GM10248 (cell line): Measurements from ENCODE around the gene AUP1.
"Not testable (repeated sequence)": the region's sequence is repeated elsewhere in the genome, so short reads cannot be mapped to it uniquely, and the experiment has no call there.

Experiments
- CTCF ChIA-PET: fragments of 300-600 bp; sonication (Branson Sonifier 250); formaldehyde crosslinking; extraction: SDS; loops from one replicate; lab custom pipeline; 2021; ENCODE audit warnings: antibody characterized with exemption; lab: Yijun Ruan, JAX
- POLR2A ChIA-PET: fragments of 350-650 bp; sonication (Branson Sonifier 250); formaldehyde crosslinking; extraction: SDS; loops from one replicate; lab custom pipeline; 2020; ENCODE audit warnings: antibody characterized with exemption; lab: Yijun Ruan, JAX
- DNase-seq: peaks from one replicate; pipeline ENCODE4 v3.0.0; 2012; ENCODE audit errors: extremely low spot score
- CTCF ChIP-seq: IDR thresholded peaks from 2 replicates; pipeline ENCODE4 v1.5.1; 2012; ENCODE audit warnings: mild to moderate bottlenecking, low read depth; ENCODE audit errors: extremely low read depth, missing control alignments, control extremely low read depth

The AUP1 gene

GRCh38 chr2:74491648-74492544, 37.6 kb downstream of the AUP1 start:
- DNase-seq: no peak
- no peak for TF ChIP-seq CTCF
- POLR2A ChIA-PET: no interaction called here
- CTCF ChIA-PET: interaction anchor here (1.0 to 2.5 kb wide), 5 partner anchors 9 to 97 kb away, joined by 3 to 7 read pairs (median 4); partner anchors contain the start of genes CCDC142 and TTC31

- no peak for TF ChIP-seq CTCF
- DNase-seq: no peak
- CTCF ChIA-PET: interaction anchor here (0.9 to 2.5 kb wide), 6 partner anchors 9 to 99 kb away, joined by 3 to 10 read pairs (median 4); partner anchors contain the start of gene LBX2
- POLR2A ChIA-PET: interaction anchor here (0.9 kb wide), 1 partner anchor 11 kb away, joined by 3 read pairs; no protein-coding TSS in a partner anchor
Observed at GRCh38 chr2:74489906-74490305, 39.6 kb downstream of the AUP1 start.

- DNase-seq: no peak
- ChIA-PET CTCF (interaction anchor here (0.6 to 3.3 kb wide), 7 partner anchors 8 to 99 kb away, joined by 3 to 15 read pairs (median 3); partner anchors contain the start of gene LBX2), POLR2A (interaction anchor here (0.9 kb wide), 1 partner anchor 12 kb away, joined by 3 read pairs; no protein-coding TSS in a partner anchor)
- no peak for TF ChIP-seq CTCF
Observed at GRCh38 chr2:74488643-74489481, 40.6 kb downstream of the AUP1 start.

GRCh38 chr2:74486141-74486540, 43.4 kb downstream of the AUP1 start:
- POLR2A ChIA-PET: no interaction called here
- DNase-seq: no peak
- CTCF ChIA-PET: interaction anchor here (3.3 kb wide), 1 partner anchor 102 kb away, joined by 15 read pairs; no protein-coding TSS in a partner anchor
- TF ChIP-seq CTCF: no peak

- ChIA-PET POLR2A (interaction anchor here (1.9 kb wide), 1 partner anchor 12 kb away, joined by 4 read pairs; the partner anchor contains the start of gene MRPL53), CTCF (interaction anchor here (1.0 to 5.3 kb wide), 20 partner anchors 9 to 127 kb away, joined by 3 to 106 read pairs (median 10); partner anchors contain the start of genes AUP1, HTRA2, INO80B and LBX2)
- DNase-seq: not testable (repeated sequence)
Observed at GRCh38 chr2:74483675-74484164, 45.8 kb downstream of the AUP1 start.

- DNase-seq: peak; percentile 93
- TF ChIP-seq CTCF: peak; percentile 88
- ChIA-PET POLR2A (interaction anchor here (1.1 to 1.9 kb wide), 2 partner anchors 11 to 28 kb away, joined by 3 to 4 read pairs; partner anchors contain the start of genes INO80B and MRPL53), CTCF (interaction anchor here (0.9 to 5.3 kb wide), 32 partner anchors 9 to 127 kb away, joined by 3 to 106 read pairs (median 6); partner anchors contain the start of genes AUP1, HTRA2, INO80B and LBX2)
Observed at GRCh38 chr2:74482801-74483674, 46.5 kb downstream of the AUP1 start, which contains the start of the genes CCDC142 and TTC31. TSS of gene CCDC142 (minus strand) at chr2:74482998. CDS start at chr2:74482837, 161 bp downstream. TSS of gene TTC31 (plus strand) at chr2:74483081. CDS start at chr2:74483096, 15 bp downstream.
